GM21619 (cell line): ENCODE measurements around the gene IFNL4.

Experiments
- ATAC-seq: cut with Tn5 transposase; IDR thresholded peaks from one replicate; pipeline ENCODE4 v1.9.1; 2021; ENCODE audit not compliant: unreplicated experiment

The IFNL4 gene

GRCh38 chr19:39196860-39197562 is 51.6 kb downstream of the IFNL4 start, which contains the start of gene NCCRP1:
Gene NCCRP1 (plus strand): TSS chr19:39196964. CDS start chr19:39196983, 19 bp downstream.
- no peak for ATAC-seq

GRCh38 chr19:39196320-39196719 is 52.3 kb downstream of the IFNL4 start:
- no peak for ATAC-seq
